GM21360 (cell line): ENCODE data around the gene GRM2.

Source experiments
- ATAC-seq: cut with Tn5 transposase; IDR thresholded peaks from one replicate; pipeline ENCODE4 v1.9.1; 2021; ENCODE audit warnings: mild to moderate bottlenecking, moderate library complexity; ENCODE audit not compliant: unreplicated experiment

Gene GRM2

DNA sequence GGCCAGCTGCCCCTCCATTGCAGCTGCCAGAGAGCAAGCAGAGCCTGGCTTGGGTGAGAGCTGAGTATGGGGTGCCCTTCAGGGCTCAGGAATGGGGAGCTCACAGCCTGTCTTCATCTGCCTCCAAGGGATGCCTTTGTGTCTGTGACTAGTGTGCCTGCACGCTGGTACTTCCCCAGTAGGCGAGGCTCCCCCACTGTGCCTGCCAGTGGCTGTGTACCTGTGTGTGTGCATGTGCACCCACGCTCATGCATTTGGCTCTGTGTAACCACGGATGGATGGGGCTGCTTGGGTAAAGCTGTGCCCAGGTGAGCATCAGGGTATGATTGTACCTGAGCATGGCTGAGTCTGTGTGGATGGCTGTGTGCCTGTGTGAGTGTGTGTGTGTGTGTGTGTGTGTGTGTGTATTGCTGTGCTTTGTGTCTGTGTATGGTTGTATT, 2.3 kb upstream of the GRM2 start:
- ATAC-seq: no peak

DNA sequence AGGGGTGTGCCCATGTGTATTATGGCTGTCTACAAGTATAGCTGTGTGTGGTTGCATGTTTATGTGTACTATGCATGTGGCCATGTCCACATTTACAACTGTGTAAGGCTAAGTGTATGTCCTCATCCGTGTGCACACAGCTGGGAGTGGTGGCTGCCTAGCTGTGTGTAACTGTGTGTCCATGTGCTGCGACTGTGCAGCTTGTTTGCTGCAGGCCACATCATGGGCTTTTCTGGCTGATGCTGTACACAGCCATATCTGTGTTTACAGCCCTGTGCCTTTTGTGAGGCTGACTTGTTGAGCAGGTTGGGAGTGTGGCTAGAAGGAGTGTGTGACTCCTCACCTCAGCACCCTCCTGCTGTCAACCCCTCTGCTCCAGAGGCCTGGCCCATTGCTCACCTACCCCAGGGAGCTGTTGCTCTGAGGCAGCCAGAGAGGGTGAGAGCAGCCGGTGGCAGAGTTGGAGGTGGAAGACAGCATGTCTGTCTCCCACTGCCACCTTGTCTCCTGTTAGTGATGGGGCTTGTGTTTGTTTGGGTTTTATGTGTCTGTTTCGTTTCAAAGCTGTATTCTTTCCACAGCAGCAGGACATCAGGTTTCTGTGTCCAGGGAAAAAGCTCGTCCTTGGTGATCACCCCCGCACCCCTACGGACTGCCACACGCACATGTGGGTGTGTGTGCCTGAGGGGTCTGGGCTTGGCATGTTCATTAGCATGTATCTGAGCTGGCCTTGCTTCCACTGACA, 1.4 kb upstream of the GRM2 start:
- ATAC-seq: no peak

- ATAC-seq: no peak
Observed at GRCh38 chr3:51706021-51706485, 815 bp upstream of the GRM2 start.

DNA sequence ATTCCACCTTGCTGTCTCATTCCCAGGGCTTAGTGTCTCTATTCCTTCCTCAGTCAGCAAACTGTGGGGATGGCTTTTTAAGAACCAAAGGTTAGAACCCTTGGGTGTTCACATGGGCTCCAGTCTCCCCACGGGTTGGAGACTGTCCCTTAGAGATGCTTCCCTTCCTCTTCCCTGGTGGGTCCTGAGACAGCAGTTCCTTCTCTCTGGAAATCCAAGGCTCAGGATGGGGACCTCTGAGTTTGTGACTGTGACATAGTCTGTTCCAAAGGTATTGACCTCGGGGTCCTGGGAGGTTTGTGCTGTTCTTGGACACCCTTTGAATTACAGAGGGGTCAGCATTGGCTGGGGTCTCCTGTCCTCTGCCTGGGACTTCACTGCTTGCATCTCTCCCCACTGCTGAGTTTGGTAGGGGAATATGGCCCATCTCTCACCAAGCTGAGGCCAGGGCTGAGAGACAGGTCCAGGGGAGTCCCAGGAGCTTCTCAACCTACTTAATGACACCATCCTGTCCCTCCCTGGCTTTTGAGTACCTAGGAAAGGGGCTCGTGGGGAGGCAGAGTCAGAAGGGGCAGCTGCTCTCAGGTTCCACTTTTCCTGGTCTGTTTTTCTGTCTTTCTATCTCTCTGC, 1.5 kb downstream of the GRM2 start:
- ATAC-seq: no peak

GRCh38 chr3:51709004-51709420, 2.1 kb downstream of the GRM2 start:
- no peak for ATAC-seq

GRCh38 chr3:51709675-51710074, 2.8 kb downstream of the GRM2 start:
- ATAC-seq: no peak

GRCh38 chr3:51710631-51711351, 3.9 kb downstream of the GRM2 start:
- ATAC-seq: no peak

GRCh38 chr3:51711352-51712037, 4.6 kb downstream of the GRM2 start:
- ATAC-seq: no peak

GRCh38 chr3:51712038-51712420, 5.2 kb downstream of the GRM2 start:
- ATAC-seq: no peak

DNA sequence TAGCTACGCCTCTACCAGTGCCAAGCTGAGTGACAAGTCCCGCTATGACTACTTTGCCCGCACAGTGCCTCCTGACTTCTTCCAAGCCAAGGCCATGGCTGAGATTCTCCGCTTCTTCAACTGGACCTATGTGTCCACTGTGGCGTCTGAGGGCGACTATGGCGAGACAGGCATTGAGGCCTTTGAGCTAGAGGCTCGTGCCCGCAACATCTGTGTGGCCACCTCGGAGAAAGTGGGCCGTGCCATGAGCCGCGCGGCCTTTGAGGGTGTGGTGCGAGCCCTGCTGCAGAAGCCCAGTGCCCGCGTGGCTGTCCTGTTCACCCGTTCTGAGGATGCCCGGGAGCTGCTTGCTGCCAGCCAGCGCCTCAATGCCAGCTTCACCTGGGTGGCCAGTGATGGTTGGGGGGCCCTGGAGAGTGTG, 5.7 kb downstream of the GRM2 start:
- ATAC-seq: no peak

DNA sequence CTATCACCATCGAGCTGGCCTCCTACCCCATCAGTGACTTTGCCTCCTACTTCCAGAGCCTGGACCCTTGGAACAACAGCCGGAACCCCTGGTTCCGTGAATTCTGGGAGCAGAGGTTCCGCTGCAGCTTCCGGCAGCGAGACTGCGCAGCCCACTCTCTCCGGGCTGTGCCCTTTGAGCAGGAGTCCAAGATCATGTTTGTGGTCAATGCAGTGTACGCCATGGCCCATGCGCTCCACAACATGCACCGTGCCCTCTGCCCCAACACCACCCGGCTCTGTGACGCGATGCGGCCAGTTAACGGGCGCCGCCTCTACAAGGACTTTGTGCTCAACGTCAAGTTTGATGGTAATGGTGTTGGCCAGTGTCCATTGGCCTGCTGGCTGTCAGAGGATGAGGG, 6.1 kb downstream of the GRM2 start:
- ATAC-seq: no peak

GRCh38 chr3:51715231-51715976, 8.5 kb downstream of the GRM2 start:
- ATAC-seq: no peak

GRCh38 chr3:51715977-51716294, 9.1 kb downstream of the GRM2 start:
- no peak for ATAC-seq

GRCh38 chr3:51716805-51717204, 9.9 kb downstream of the GRM2 start:
- no peak for ATAC-seq

- no peak for ATAC-seq
Observed at GRCh38 chr3:51717446-51717845, 10.6 kb downstream of the GRM2 start.

- no peak for ATAC-seq
Observed at GRCh38 chr3:51717947-51718346, 11.1 kb downstream of the GRM2 start.

DNA sequence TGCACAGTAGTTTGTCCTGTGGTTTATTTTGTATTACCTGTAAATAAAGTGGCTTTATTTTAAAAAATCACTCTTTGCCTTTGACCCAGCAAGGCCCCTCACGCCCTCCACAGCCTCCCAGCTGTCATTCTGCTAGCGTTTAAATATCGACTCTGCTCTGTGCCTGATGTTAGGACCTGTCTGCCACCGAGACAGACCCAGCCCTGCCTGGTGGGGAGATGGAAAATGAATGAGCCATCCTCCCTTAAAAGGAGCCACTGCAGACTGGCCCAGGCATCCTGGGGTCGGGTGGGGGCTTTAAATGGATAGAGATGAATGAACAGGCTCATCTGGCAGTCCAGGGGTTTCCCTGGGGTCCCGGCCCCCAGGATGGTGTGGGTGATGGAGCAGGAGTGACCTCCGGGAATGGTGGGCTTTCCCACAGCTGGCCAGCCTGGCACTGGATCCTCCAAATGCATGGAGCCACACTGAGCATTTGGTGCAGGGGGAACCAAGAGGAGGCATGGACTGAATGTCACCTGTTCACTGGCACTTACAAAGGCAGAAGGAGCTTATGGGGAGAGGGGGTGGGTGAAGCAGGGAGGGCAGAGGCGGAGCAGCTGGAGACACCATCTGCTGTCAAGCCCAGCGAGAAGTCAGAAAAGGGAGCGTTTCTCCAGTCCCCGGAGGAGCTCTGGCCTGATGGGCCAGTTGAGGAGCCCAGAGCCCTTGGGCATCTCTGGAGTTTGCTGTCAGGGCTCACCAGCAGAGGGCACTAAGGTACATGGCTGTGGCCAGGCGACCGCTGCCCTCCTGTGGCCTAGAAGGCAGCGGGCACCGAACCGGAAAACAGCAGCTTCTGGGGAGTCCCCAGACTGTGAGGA, 11.9 kb downstream of the GRM2 start:
- ATAC-seq: no peak

- no peak for ATAC-seq
Observed at GRCh38 chr3:51719410-51720025, 12.7 kb downstream of the GRM2 start.

DNA sequence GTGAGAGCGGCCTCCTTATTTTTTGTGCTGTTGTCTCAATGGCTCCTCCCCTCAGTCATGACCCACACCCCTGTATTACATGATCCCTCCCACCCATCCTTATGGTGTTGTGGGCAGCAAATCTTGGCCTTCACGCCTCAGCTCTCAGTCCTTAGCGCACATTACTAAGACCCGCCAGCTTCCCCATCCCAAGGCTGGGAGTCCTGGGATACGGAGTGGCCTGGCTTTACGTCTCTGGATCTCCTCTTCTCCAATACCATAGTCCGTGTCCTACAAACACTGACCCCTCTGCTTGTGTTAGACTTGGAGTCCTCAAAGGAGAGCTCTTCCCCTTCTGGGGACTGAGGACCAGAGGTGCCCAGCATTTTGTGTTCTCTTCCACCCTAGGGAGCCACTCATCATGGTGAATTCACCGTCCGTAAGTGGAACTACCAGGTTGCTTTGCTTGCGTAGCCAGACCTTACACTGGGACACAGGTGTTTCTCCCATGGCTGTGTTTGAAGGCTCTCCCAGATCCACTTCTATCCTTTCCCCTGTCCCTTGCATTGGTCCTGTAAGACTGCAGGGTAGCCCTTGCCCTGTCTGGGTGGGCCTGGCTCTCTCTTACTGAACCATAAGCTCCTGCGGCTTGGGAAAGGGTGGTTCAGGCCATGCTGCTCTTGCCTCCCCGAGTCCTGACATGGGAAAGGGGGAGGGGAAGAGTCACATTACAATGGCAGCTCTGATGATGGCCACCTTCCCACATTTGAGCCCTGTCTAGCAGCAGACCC, 13.6 kb downstream of the GRM2 start:
- ATAC-seq: no peak
